Measurements from ENCODE around the gene INHBA. TPM values are rescaled to one million over a fixed set of nuclear protein-coding genes. Genes with fewer than 3 reads are reported as not detected.

Gene INHBA
- total and polyA plus RNA-seq, 9 of the 15 experiments (the other 6 are each of a cell fraction or from before 2014, with no cell fraction given), result 0.02 to 0.04 TPM; not detected in 7

- TF ChIP-seq PHF8 (IDR thresholded peaks at IDR 0.05; ENCODE audit: borderline replicate concordance, low read length), result no peak
- no peak for TF ChIP-seq FOSL1 (tag; conservative IDR thresholded peaks at IDR 0.05)
- TF ChIP-seq EGR1 (conservative IDR thresholded peaks at IDR 0.05), result no peak
- TF ChIP-seq SIN3A (IDR thresholded peaks at IDR 0.05; ENCODE audit: borderline replicate concordance in 2 of 2, control insufficient read depth in 1 of 2, low read depth in 2 of 2, low read length in 2 of 2), result no peak
These were observed 35.9 kb upstream of the INHBA start (continued) for GRCh38 chr7:41738806-41739205.

- H3K27ac ChIP-seq (ENCODE audit: extremely low read depth, low read depth, low read length), result no peak overlapping the region
- CTCF ChIA-PET (ENCODE audit: low intra/inter-chr PET ratio), result no interaction called here
- H3K4me3 ChIP-seq, result no peak overlapping the region
- in situ Hi-C loops (cut with MboI) (no loop called here), intact Hi-C loops (cut with micrococcal nuclease) (no loop called here)
- DNase-seq (ENCODE audit: extremely low read depth in 1 of 4, low spot score in 3 of 4), result no peak
- no peak overlapping the region for H3K4me2 ChIP-seq (ENCODE audit: insufficient read depth, low read length)
- TF ChIP-seq NFE2L1 (tag; IDR thresholded peaks at IDR 0.05; ENCODE audit: borderline replicate concordance, low read depth) (no peak), SMARCB1 (IDR thresholded peaks at IDR 0.05; ENCODE audit: insufficient read length, low read depth) (no peak), ZNF280A (IDR thresholded peaks at IDR 0.05; ENCODE audit: low read depth, partially characterized antibody) (no peak), SIN3B (IDR thresholded peaks at IDR 0.05; ENCODE audit: low read depth) (no peak), HMG20A (CRISPR knock-in tag; conservative IDR thresholded peaks at IDR 0.05) (no peak), GTF3C2 (IDR thresholded peaks at IDR 0.05; ENCODE audit: borderline replicate concordance, extremely low read depth, insufficient read length) (no peak)
- WGBS (ENCODE audit: insufficient coverage, low coverage, missing lambda C conversion rate), result 0% methylated on average over 4 of the region's 4 CpGs
- no peak overlapping the region for H3K9ac ChIP-seq (ENCODE audit: insufficient read depth in 1 of 2, low read depth in 2 of 2, low read length in 2 of 2)
- no peaks in the 10 kb centered on the region for H3K79me2 ChIP-seq (ENCODE audit: control insufficient read depth, insufficient read depth, low read length)
- H3K4me1 ChIP-seq (replicated peaks in 1 of 2; ENCODE audit: control insufficient read depth in 2 of 2, insufficient read depth in 2 of 2, low read length in 2 of 2), result no peaks in the 10 kb centered on the region
- no peaks in the 10 kb centered on the region for H3K9me1 ChIP-seq (ENCODE audit: control insufficient read depth, insufficient read depth, low read length)
- H4K20me1 ChIP-seq (replicated peaks; ENCODE audit: control insufficient read depth, insufficient read depth, low read length), result no peaks in the 10 kb centered on the region
- BruUV-seq (replicated peaks), result no TSS peak
- H3K9me3 ChIP-seq (replicated peaks; ENCODE audit: control insufficient read depth, insufficient read depth, low read depth, low read length), result no peaks in the 10 kb centered on the region
- H3K27me3 ChIP-seq (ENCODE audit: control insufficient read depth in 2 of 2, insufficient read depth in 2 of 2, low read length in 2 of 2), result no peaks in the 10 kb centered on the region
- no peak for FAIRE-seq
- no peaks in the 10 kb centered on the region for H3K36me3 ChIP-seq (ENCODE audit: control insufficient read depth, insufficient read depth, low read length)
- no peak overlapping the region for H2AFZ ChIP-seq (ENCODE audit: low read depth, low read length)
- ATAC-seq, result no peak
- POLR2A ChIA-PET, result no interaction called here
These were observed 35.4 kb upstream of the INHBA start for GRCh38 chr7:41738336-41738735.
